Measurements from ENCODE around the gene UBE3A. TPM values are rescaled to one million over a fixed set of nuclear protein-coding genes. Genes with fewer than 3 reads are reported as not detected.

Gene UBE3A
- total RNA-seq, 4 donors from 2014 or later: 73.9 to 97.6 (median 80.1) TPM

DNA sequence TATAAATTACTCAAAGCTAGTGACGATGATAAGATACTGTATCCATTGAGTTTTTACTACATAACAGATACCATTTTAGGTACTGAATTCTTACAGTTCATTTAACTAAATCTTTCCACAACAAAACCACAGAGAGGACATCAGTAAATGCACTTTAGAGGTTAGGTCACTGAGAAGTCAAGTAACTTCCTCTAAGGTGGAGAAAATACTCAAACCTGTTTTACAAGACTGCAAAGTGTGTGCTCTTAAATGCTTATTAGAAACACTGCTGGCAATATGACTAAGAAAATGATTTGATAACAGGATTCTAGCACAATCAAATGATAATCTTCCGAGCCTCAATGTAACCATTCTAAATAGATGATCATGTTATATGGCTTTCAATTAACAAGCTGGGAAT is 99.4 kb downstream of the UBE3A start:
- Histone ChIP-seq H3K4me1 (peaks cover 0 to 3% (median under 1%) of the 10 kb centered on the region in 4 donors), H3K9me3 (no peaks in the 10 kb centered on the region), H3K27ac (replicated peaks in 1 of 4) (no peak overlapping the region), H3K36me3 (peaks cover 12 to 54% (median 33%) of the 10 kb centered on the region in 4 donors), H3K4me3 (no peak overlapping the region), H3K27me3 (no peaks in the 10 kb centered on the region)
- TF ChIP-seq, protein P1, sequence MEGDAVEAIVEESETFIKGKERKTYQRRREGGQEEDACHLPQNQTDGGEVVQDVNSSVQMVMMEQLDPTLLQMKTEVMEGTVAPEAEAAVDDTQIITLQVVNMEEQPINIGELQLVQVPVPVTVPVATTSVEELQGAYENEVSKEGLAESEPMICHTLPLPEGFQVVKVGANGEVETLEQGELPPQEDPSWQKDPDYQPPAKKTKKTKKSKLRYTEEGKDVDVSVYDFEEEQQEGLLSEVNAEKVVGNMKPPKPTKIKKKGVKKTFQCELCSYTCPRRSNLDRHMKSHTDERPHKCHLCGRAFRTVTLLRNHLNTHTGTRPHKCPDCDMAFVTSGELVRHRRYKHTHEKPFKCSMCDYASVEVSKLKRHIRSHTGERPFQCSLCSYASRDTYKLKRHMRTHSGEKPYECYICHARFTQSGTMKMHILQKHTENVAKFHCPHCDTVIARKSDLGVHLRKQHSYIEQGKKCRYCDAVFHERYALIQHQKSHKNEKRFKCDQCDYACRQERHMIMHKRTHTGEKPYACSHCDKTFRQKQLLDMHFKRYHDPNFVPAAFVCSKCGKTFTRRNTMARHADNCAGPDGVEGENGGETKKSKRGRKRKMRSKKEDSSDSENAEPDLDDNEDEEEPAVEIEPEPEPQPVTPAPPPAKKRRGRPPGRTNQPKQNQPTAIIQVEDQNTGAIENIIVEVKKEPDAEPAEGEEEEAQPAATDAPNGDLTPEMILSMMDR (IDR thresholded peaks at IDR 0.05): no peak
- no peak for TF ChIP-seq EP300 (IDR thresholded peaks at IDR 0.05)
- intact Hi-C loops (cut with DNase I): no loop called here
- no peak for DNase-seq (ENCODE audit: extremely low spot score)
- 94% methylated on average over 2 of the region's 2 CpGs for whole genome bisulfite sequencing

- Histone ChIP-seq H3K27ac (replicated peaks in 1 of 4) (no peak overlapping the region), H3K4me3 (no peak overlapping the region), H3K27me3 (no peaks in the 10 kb centered on the region), H3K9me3 (no peaks in the 10 kb centered on the region), H3K4me1 (no peaks in the 10 kb centered on the region), H3K36me3 (peaks cover 12 to 52% (median 29%) of the 10 kb centered on the region in 4 donors)
- intact Hi-C loops (cut with DNase I): no loop called here
- no peak for DNase-seq (ENCODE audit: extremely low spot score)
- TF ChIP-seq POLR2A (IDR thresholded peaks at IDR 0.05; ENCODE audit: low read depth) (no peak), EP300 (IDR thresholded peaks at IDR 0.05) (no peak), POLR2AphosphoS5 (IDR thresholded peaks at IDR 0.05) (no peak)
- TF ChIP-seq, protein P1 (IDR thresholded peaks at IDR 0.05): no peak
- WGBS: 97% methylated on average over 4 of the region's 4 CpGs
These were observed 103.5 kb downstream of the UBE3A start for GRCh38 chr15:25335279-25335678.

- WGBS: 90% methylated on average over 2 of the region's 2 CpGs
- no peak for DNase-seq (ENCODE audit: extremely low spot score)
- Histone ChIP-seq H3K27ac (replicated peaks in 1 of 4) (no peak overlapping the region), H3K27me3 (no peaks in the 10 kb centered on the region), H3K9me3 (no peaks in the 10 kb centered on the region), H3K4me3 (no peak overlapping the region), H3K36me3 (peaks cover 0 to 30% (median 14%) of the 10 kb centered on the region in 4 donors), H3K4me1 (no peaks in the 10 kb centered on the region)
- intact Hi-C loops (cut with DNase I): no loop called here
- TF ChIP-seq, protein P1 (IDR thresholded peaks at IDR 0.05): no peak
- no peak for TF ChIP-seq POLR2A (IDR thresholded peaks at IDR 0.05; ENCODE audit: low read depth)
- no peak for TF ChIP-seq POLR2AphosphoS5 (IDR thresholded peaks at IDR 0.05)
- TF ChIP-seq EP300 (IDR thresholded peaks at IDR 0.05): no peak
These were observed 105.8 kb downstream of the UBE3A start for GRCh38 chr15:25333049-25333448.

DNA sequence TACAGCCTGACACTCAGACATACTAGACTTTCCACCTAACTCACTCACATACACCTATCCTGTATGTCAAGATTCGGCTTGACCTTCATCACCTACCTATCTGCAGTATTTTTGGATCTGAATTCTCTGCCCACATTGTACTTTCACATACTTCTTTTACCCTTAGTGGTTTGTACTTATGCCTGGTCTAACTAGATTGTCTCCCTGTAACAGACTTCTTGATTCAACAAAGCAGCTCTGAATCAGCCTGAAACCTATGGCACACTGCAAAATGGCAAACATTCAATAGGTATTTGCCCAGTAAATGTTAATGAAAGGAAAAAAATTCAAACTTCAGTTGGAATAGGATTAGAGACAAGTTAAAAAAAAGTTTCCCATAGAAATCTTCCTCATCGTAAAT is 106.5 kb downstream of the UBE3A start:
- 95% methylated on average over 2 of the region's 2 CpGs for WGBS
- no peak overlapping the region for H3K27ac ChIP-seq (replicated peaks in 1 of 4)
- H3K9me3 ChIP-seq: no peaks in the 10 kb centered on the region
- no peak for DNase-seq (ENCODE audit: extremely low spot score)
- H3K4me1 ChIP-seq: peaks cover 0 to under 1% (median 0%) of the 10 kb centered on the region in 4 donors
- no peak for TF ChIP-seq EP300 (IDR thresholded peaks at IDR 0.05)
- no peak for TF ChIP-seq POLR2A (IDR thresholded peaks at IDR 0.05; ENCODE audit: low read depth)
- TF ChIP-seq POLR2AphosphoS5 (IDR thresholded peaks at IDR 0.05): no peak
- H3K4me3 ChIP-seq: no peak overlapping the region
- intact Hi-C loops (cut with DNase I): no loop called here
- no peaks in the 10 kb centered on the region for H3K27me3 ChIP-seq
- H3K36me3 ChIP-seq: peaks cover 0 to 24% (median 10%) of the 10 kb centered on the region in 4 donors

- WGBS: 90% methylated on average over 2 of the region's 2 CpGs
- intact Hi-C loops (cut with DNase I): no loop called here
These were observed 107.0 kb downstream of the UBE3A start for GRCh38 chr15:25331860-25332259.

More at GRCh38 chr15:25331860-25332259, 107.0 kb downstream of the UBE3A start:
- Histone ChIP-seq H3K27ac (replicated peaks in 1 of 4) (no peak overlapping the region), H3K36me3 (peaks cover 0 to 19% (median 8%) of the 10 kb centered on the region in 4 donors), H3K4me1 (peaks cover 0 to 3% (median 0%) of the 10 kb centered on the region in 4 donors), H3K27me3 (no peaks in the 10 kb centered on the region), H3K9me3 (no peaks in the 10 kb centered on the region), H3K4me3 (no peak overlapping the region)
- TF ChIP-seq POLR2A (IDR thresholded peaks at IDR 0.05; ENCODE audit: low read depth) (no peak), EP300 (IDR thresholded peaks at IDR 0.05) (no peak), POLR2AphosphoS5 (IDR thresholded peaks at IDR 0.05) (no peak)
- TF ChIP-seq, protein P1 (IDR thresholded peaks at IDR 0.05): no peak
- DNase-seq (ENCODE audit: extremely low spot score): no peak

All from esophagus muscularis mucosa (tissue), 4 donors.